HG03066 (cell line): Measurements from ENCODE around the gene OXSR1.
"Not testable (repeated sequence)": the region's sequence is repeated elsewhere in the genome, so short reads cannot be mapped to it uniquely, and the experiment has no call there.

Experiments
- ATAC-seq: cut with Tn5 transposase; IDR thresholded peaks from one replicate; pipeline ENCODE4 v1.9.1; 2021; ENCODE audit warnings: low read depth; ENCODE audit not compliant: unreplicated experiment

Gene OXSR1

GRCh38 chr3:38214560-38214959 is 49.2 kb downstream of the OXSR1 start:
- no peak for ATAC-seq

GRCh38 chr3:38219609-38220197 is 54.4 kb downstream of the OXSR1 start:
- no peak for ATAC-seq

- ATAC-seq: no peak
These were observed 55.7 kb downstream of the OXSR1 start for GRCh38 chr3:38221005-38221404.

- ATAC-seq: no peak
These were observed 56.8 kb downstream of the OXSR1 start for GRCh38 chr3:38222032-38222634.

GRCh38 chr3:38224357-38224756 is 59.0 kb downstream of the OXSR1 start:
- ATAC-seq: no peak

- ATAC-seq: no peak
These were observed 60.9 kb downstream of the OXSR1 start for GRCh38 chr3:38226273-38226672.

GRCh38 chr3:38227989-38228388 is 62.7 kb downstream of the OXSR1 start:
- ATAC-seq: no peak

GRCh38 chr3:38229036-38229435 is 63.7 kb downstream of the OXSR1 start:
- no peak for ATAC-seq

- ATAC-seq: no peak
These were observed 67.4 kb downstream of the OXSR1 start for GRCh38 chr3:38232701-38233100.

- ATAC-seq: no peak
These were observed 70.1 kb downstream of the OXSR1 start for GRCh38 chr3:38235466-38235865.

- no peak for ATAC-seq
These were observed 73.2 kb downstream of the OXSR1 start for GRCh38 chr3:38238416-38239008.

- not testable (repeated sequence) for ATAC-seq
These were observed 77.5 kb downstream of the OXSR1 start for GRCh38 chr3:38242812-38243211.

GRCh38 chr3:38245930-38246329 is 80.6 kb downstream of the OXSR1 start:
- ATAC-seq: no peak

- ATAC-seq: no peak
These were observed 82.2 kb downstream of the OXSR1 start for GRCh38 chr3:38247366-38248035.

- no peak for ATAC-seq
These were observed 84.9 kb downstream of the OXSR1 start for GRCh38 chr3:38250198-38250597.

- no peak for ATAC-seq
These were observed 85.9 kb downstream of the OXSR1 start for GRCh38 chr3:38251197-38251596.

GRCh38 chr3:38253704-38254103 is 88.4 kb downstream of the OXSR1 start:
- ATAC-seq: no peak

- no peak for ATAC-seq
These were observed 89.5 kb downstream of the OXSR1 start for GRCh38 chr3:38254872-38255271.

- no peak for ATAC-seq
These were observed 90.3 kb downstream of the OXSR1 start for GRCh38 chr3:38255627-38256026.

GRCh38 chr3:38257583-38257982 is 92.2 kb downstream of the OXSR1 start:
- no peak for ATAC-seq

GRCh38 chr3:38260474-38260873 is 95.1 kb downstream of the OXSR1 start:
- no peak for ATAC-seq

GRCh38 chr3:38264353-38264771 is 99.0 kb downstream of the OXSR1 start:
- no peak for ATAC-seq
